HG02571 (cell line): ENCODE measurements around the gene KLK2.
"Not testable (repeated sequence)": the region's sequence is repeated elsewhere in the genome, so short reads cannot be mapped to it uniquely, and the experiment has no call there.

Source experiments
- ATAC-seq: cut with Tn5 transposase; IDR thresholded peaks from one replicate; pipeline ENCODE4 v1.9.1; 2021; ENCODE audit warnings: mild to moderate bottlenecking, moderate library complexity; ENCODE audit not compliant: unreplicated experiment

KLK2 gene

GRCh38 chr19:50891253-50891625 lies 18.0 kb downstream of the KLK2 start:
- no peak for ATAC-seq

GRCh38 chr19:50893047-50893736 lies 20.0 kb downstream of the KLK2 start:
- no peak for ATAC-seq

- no peak for ATAC-seq
Measured at GRCh38 chr19:50894478-50895356, 21.5 kb downstream of the KLK2 start.

- ATAC-seq, result not testable (repeated sequence)
Measured at GRCh38 chr19:50896089-50896590, 22.9 kb downstream of the KLK2 start.

- peak; percentile 67 for ATAC-seq
Measured at GRCh38 chr19:50896591-50897190, 23.5 kb downstream of the KLK2 start.

- ATAC-seq, result peak; percentile 28
Measured at GRCh38 chr19:50897191-50897607, 24.0 kb downstream of the KLK2 start.

GRCh38 chr19:50897612-50898011 lies 24.4 kb downstream of the KLK2 start:
- no peak for ATAC-seq

GRCh38 chr19:50898018-50898417 lies 24.8 kb downstream of the KLK2 start:
- ATAC-seq, result no peak

- no peak for ATAC-seq
Measured at GRCh38 chr19:50899569-50899968, 26.3 kb downstream of the KLK2 start.

GRCh38 chr19:50902640-50903039 lies 29.4 kb downstream of the KLK2 start:
- no peak for ATAC-seq

- ATAC-seq, result no peak
Measured at GRCh38 chr19:50906217-50906616, 33.0 kb downstream of the KLK2 start.

- ATAC-seq, result no peak
Measured at GRCh38 chr19:50908336-50908735, 35.1 kb downstream of the KLK2 start.

GRCh38 chr19:50909240-50910070 lies 36.2 kb downstream of the KLK2 start:
- no peak for ATAC-seq

GRCh38 chr19:50910722-50911121 lies 37.5 kb downstream of the KLK2 start:
- no peak for ATAC-seq

GRCh38 chr19:50911206-50912101 lies 38.2 kb downstream of the KLK2 start, which contains the start of gene KLK4:
KLK4 (minus strand) TSS chr19:50911395; CDS start chr19:50910738, 657 bp downstream.
- ATAC-seq, result no peak

- ATAC-seq, result no peak
Measured at GRCh38 chr19:50912102-50912599, 38.9 kb downstream of the KLK2 start.

GRCh38 chr19:50912727-50913716 lies 39.8 kb downstream of the KLK2 start:
- ATAC-seq, result no peak

GRCh38 chr19:50916069-50916468 lies 42.8 kb downstream of the KLK2 start:
- no peak for ATAC-seq
